ENCODE data around the gene SVIL.

The SVIL gene

DNA sequence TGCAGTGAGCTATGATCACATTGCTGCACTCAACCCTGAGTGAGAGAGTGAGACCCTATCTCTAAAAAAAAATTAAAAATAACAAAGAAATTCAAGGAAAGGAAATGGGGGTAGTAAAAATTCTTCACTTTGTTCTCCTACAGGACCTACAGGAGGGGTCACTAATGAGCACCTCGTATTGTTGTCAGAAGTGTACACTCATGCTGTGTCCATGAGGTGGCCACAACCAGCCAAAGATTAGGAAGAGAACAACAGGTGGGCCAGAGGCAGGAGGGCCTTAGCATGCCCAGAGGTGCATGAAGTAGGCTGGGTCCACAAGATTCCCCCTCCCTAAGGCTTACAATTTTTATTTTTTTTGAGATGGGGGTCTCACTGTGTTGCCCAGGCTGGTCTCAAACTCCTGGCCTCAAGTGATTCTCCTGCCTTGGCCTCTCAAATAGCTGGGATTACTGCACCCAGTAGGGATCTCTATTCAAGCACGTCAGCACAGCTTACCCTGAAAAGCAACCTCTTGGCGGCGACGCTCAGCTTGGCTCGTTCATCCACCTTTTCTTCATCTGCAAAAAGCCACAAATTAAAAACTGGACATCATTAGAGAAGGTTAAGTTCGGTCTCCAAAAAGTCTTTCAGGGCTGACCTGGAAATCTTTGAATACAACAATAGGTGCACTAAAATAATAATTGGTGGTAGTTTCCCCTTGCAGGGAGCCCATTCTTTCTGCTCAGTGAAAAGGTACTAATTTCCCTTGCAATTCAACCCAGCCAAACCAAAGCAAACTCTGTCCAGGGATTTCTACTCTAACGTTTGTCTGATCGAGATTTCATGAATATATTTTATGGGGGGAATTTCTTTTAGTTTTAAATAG is 104.4 kb downstream of the SVIL start:
- no peak for DNase-seq (ENCODE audit: low read depth, low spot score)
- no peak for TF ChIP-seq SUZ12 (IDR thresholded peaks at IDR 0.05; ENCODE audit: extremely low read depth, insufficient read depth, insufficient read length)
- Histone ChIP-seq H3K27me3 (ENCODE audit: insufficient read depth, insufficient read length) (no peaks in the 10 kb centered on the region), H3K4me3 (ENCODE audit: insufficient read length, low read depth) (no peak overlapping the region), H3K4me1 (ENCODE audit: insufficient read depth, insufficient read length) (no peaks in the 10 kb centered on the region), H3K36me3 (ENCODE audit: insufficient read depth, insufficient read length, low read length) (peaks cover 72% of the 10 kb centered on the region), H3K9me3 (ENCODE audit: insufficient read depth, low read length) (no peaks in the 10 kb centered on the region), H3K9ac (ENCODE audit: insufficient read length, low read depth) (no peak overlapping the region)

DNA sequence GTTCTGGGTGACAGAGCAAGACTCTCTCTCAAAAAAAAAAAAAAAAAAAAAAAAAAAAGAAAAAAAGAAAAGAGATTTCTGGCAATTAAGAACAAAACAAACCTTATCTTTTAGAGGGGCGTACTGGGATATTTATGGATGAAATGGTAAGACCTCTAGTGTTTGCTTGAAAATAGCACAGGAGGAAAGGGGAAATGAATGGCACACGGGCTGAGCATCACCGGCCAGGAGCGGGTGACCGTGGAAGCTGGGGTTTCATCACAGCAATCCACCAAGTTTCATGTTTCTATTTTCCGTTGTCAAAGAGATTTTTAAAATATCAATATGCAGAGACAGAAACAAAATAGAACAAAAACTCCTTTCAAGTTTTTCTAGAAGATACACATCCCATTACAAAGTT is 105.6 kb downstream of the SVIL start:
- Histone ChIP-seq H3K9ac (ENCODE audit: insufficient read length, low read depth) (no peak overlapping the region), H3K4me3 (ENCODE audit: insufficient read length, low read depth) (no peak overlapping the region), H3K36me3 (ENCODE audit: insufficient read depth, insufficient read length, low read length) (peaks cover 80% of the 10 kb centered on the region), H3K9me3 (ENCODE audit: insufficient read depth, low read length) (no peaks in the 10 kb centered on the region), H3K4me1 (ENCODE audit: insufficient read depth, insufficient read length) (no peaks in the 10 kb centered on the region), H3K27me3 (ENCODE audit: insufficient read depth, insufficient read length) (no peaks in the 10 kb centered on the region)
- no peak for DNase-seq (ENCODE audit: low read depth, low spot score)
- TF ChIP-seq SUZ12 (IDR thresholded peaks at IDR 0.05; ENCODE audit: extremely low read depth, insufficient read depth, insufficient read length) (no peak), ZNF274 (IDR thresholded peaks at IDR 0.05; ENCODE audit: low read depth, low read length) (no peak), YY1 (IDR thresholded peaks at IDR 0.05; ENCODE audit: insufficient read depth, insufficient read length) (no peak)

DNA sequence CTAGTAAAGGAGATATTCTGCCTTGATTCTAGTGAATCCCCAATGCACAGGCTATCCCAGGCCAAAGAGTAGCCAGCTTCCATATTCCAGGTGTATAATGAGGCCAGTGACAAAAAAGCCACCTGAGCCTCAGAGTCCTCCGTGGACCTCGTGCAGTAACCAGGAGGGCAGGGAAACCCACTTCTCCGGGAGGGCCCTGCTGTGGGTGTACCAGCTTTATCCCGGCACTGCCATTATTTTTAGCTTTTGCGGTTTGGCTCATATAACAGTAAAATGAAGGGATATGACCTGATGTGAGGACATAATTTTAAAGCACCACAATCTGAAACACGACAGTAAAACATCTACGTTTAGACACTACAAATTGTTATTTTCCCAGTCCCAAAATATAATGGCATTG is 109.0 kb downstream of the SVIL start:
- DNase-seq (ENCODE audit: low read depth, low spot score) = no peak
- Histone ChIP-seq H3K4me3 (ENCODE audit: insufficient read length, low read depth) (no peak overlapping the region), H3K27me3 (ENCODE audit: insufficient read depth, insufficient read length) (no peaks in the 10 kb centered on the region), H3K36me3 (ENCODE audit: insufficient read depth, insufficient read length, low read length) (peaks cover 80% of the 10 kb centered on the region), H3K4me1 (ENCODE audit: insufficient read depth, insufficient read length) (no peaks in the 10 kb centered on the region), H3K9me3 (ENCODE audit: insufficient read depth, low read length) (no peaks in the 10 kb centered on the region), H3K9ac (ENCODE audit: insufficient read length, low read depth) (no peak overlapping the region)
- TF ChIP-seq YY1 (IDR thresholded peaks at IDR 0.05; ENCODE audit: insufficient read depth, insufficient read length) (no peak), ZNF274 (IDR thresholded peaks at IDR 0.05; ENCODE audit: low read depth, low read length) (no peak), SUZ12 (IDR thresholded peaks at IDR 0.05; ENCODE audit: extremely low read depth, insufficient read depth, insufficient read length) (no peak)

DNA sequence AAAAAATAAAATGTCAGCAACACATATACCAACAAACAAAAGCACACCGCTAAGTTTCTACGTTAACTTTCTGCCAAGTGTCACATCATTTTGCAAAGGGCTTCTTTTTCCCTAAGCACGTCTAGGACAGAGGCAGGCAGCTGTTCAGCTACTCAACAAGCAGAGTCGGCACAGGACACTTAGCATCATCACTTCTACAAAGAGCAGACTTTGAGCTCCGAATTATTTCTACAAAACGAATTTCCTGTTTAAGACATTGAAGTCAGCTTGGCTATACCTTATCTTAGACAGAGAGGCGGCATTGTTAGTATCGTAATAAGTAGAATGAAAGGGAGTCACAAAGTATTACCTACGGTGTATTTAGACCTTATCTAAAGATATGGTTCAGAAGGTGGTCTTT is 110.1 kb downstream of the SVIL start:
- DNase-seq (ENCODE audit: low read depth, low spot score) = no peak

DNA sequence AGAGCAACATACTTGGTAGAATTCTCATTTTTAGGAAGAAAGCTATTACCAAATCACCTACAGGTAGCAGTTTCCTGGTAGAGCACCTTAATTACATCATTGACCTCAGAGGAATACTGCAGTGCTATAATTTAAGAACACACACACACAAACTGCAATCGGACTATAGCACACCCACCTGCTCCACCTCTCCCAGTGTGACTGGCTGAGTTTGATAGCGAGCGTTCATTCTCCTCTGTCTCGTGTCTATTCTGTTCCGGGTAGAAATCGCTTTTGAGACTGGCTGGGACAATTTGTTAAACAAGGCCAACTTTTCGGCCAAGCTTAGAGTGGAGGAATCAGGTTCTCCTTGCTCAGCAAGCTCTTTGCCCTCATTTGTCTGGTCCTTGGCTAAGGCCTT is 110.5 kb downstream of the SVIL start:
- no peak overlapping the region for H3K4me3 ChIP-seq (ENCODE audit: insufficient read length, low read depth)
- H3K36me3 ChIP-seq (ENCODE audit: insufficient read depth, insufficient read length, low read length) = peaks cover 80% of the 10 kb centered on the region
- TF ChIP-seq ZNF274 (IDR thresholded peaks at IDR 0.05; ENCODE audit: low read depth, low read length) (no peak), SUZ12 (IDR thresholded peaks at IDR 0.05; ENCODE audit: extremely low read depth, insufficient read depth, insufficient read length) (no peak), YY1 (IDR thresholded peaks at IDR 0.05; ENCODE audit: insufficient read depth, insufficient read length) (no peak)

More for the DNA sequence above, 110.1 kb downstream of the SVIL start:
- TF ChIP-seq ZNF274 (IDR thresholded peaks at IDR 0.05; ENCODE audit: low read depth, low read length) = no peak
- TF ChIP-seq SUZ12 (IDR thresholded peaks at IDR 0.05; ENCODE audit: extremely low read depth, insufficient read depth, insufficient read length) = no peak
- no peak for TF ChIP-seq YY1 (IDR thresholded peaks at IDR 0.05; ENCODE audit: insufficient read depth, insufficient read length)
- no peaks in the 10 kb centered on the region for H3K27me3 ChIP-seq (ENCODE audit: insufficient read depth, insufficient read length)
- no peaks in the 10 kb centered on the region for H3K9me3 ChIP-seq (ENCODE audit: insufficient read depth, low read length)
- H3K4me3 ChIP-seq (ENCODE audit: insufficient read length, low read depth) = no peak overlapping the region
- H3K4me1 ChIP-seq (ENCODE audit: insufficient read depth, insufficient read length) = no peaks in the 10 kb centered on the region
- no peak overlapping the region for H3K9ac ChIP-seq (ENCODE audit: insufficient read length, low read depth)
- peaks cover 80% of the 10 kb centered on the region for H3K36me3 ChIP-seq (ENCODE audit: insufficient read depth, insufficient read length, low read length)

DNA sequence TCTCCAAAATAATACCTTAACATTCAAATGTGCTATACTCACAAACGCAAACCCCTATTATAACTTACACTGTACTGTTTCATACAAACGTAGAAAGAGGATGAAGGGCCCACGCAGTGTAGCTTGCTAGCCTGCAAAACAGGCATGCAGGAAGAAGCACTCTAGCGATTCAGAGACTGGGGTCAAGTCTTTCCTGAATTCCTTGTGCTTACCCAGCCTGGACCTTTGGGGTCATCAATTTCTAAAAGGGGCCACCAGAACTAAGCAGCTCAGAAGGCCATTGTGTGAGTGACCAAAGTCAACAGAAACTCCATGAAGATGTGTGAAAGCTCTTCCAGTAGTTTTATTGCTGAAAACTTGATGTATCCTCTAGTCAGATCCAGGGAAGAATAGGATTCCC is 111.9 kb downstream of the SVIL start:
- H3K27me3 ChIP-seq (ENCODE audit: insufficient read depth, insufficient read length) = no peaks in the 10 kb centered on the region
- no peak overlapping the region for H3K9ac ChIP-seq (ENCODE audit: insufficient read length, low read depth)
- H3K4me3 ChIP-seq (ENCODE audit: insufficient read length, low read depth) = no peak overlapping the region
- peaks cover 83% of the 10 kb centered on the region for H3K36me3 ChIP-seq (ENCODE audit: insufficient read depth, insufficient read length, low read length)
- TF ChIP-seq SUZ12 (IDR thresholded peaks at IDR 0.05; ENCODE audit: extremely low read depth, insufficient read depth, insufficient read length) = no peak
- no peaks in the 10 kb centered on the region for H3K4me1 ChIP-seq (ENCODE audit: insufficient read depth, insufficient read length)
- no peaks in the 10 kb centered on the region for H3K9me3 ChIP-seq (ENCODE audit: insufficient read depth, low read length)
- DNase-seq (ENCODE audit: low read depth, low spot score) = no peak

More for the DNA sequence above, 110.5 kb downstream of the SVIL start:
- no peak for DNase-seq (ENCODE audit: low read depth, low spot score)
- no peaks in the 10 kb centered on the region for H3K9me3 ChIP-seq (ENCODE audit: insufficient read depth, low read length)
- no peak overlapping the region for H3K9ac ChIP-seq (ENCODE audit: insufficient read length, low read depth)
- no peaks in the 10 kb centered on the region for H3K4me1 ChIP-seq (ENCODE audit: insufficient read depth, insufficient read length)
- H3K27me3 ChIP-seq (ENCODE audit: insufficient read depth, insufficient read length) = no peaks in the 10 kb centered on the region

DNA sequence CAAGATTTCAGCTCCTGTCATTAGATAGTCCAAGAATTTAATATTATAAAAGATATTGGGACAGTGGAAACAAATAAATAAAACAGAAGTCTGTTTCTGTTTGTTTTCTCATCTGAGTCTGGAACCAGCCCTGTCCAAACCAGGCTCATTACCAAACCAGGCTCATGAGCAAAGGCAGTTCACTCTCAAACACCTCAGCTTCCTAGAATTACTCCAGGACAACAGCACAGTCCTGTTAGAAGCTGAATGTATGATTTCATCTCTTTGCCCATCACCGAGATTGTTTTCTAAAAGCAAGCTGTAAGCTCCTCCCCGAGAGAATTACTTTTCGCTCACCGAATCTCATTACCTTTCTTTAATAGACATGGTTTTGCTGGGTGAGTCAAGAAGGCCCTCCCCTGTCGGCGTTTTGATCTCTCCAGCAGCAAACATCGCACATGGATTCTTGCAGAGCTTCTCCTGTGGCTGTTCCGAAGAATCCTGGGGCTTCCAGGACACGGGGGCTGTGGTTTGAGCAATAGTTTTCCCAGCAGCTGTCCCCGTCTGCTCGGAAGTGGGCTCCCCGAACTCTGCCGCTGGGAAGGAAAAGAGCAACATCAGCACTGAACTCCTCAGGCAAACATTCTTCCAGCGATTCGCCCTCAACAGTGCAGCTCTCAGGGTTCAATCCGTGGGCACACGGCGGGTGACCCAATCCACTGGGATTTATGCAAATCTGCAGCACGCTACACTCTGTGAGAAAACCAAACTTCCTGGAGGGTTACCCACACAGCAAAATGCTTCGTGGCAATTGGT is 112.5 kb downstream of the SVIL start:
- Histone ChIP-seq H3K36me3 (ENCODE audit: insufficient read depth, insufficient read length, low read length) (peaks cover 83% of the 10 kb centered on the region), H3K4me1 (ENCODE audit: insufficient read depth, insufficient read length) (no peaks in the 10 kb centered on the region), H3K9ac (ENCODE audit: insufficient read length, low read depth) (no peak overlapping the region), H3K4me3 (ENCODE audit: insufficient read length, low read depth) (no peak overlapping the region), H3K9me3 (ENCODE audit: insufficient read depth, low read length) (no peaks in the 10 kb centered on the region), H3K27me3 (ENCODE audit: insufficient read depth, insufficient read length) (no peaks in the 10 kb centered on the region)
- TF ChIP-seq SUZ12 (IDR thresholded peaks at IDR 0.05; ENCODE audit: extremely low read depth, insufficient read depth, insufficient read length) (no peak), ZNF274 (IDR thresholded peaks at IDR 0.05; ENCODE audit: low read depth, low read length) (no peak), YY1 (IDR thresholded peaks at IDR 0.05; ENCODE audit: insufficient read depth, insufficient read length) (no peak)
- DNase-seq (ENCODE audit: low read depth, low spot score) = no peak
